Neural cell (in vitro differentiated cells): Measurements from ENCODE around the gene MAGT1.

Experiments
- EP300 ChIP-seq: fragments of 450-650 bp; conservative IDR thresholded peaks from 2 replicates; pipeline ENCODE4 v1.6.1; 2014; ENCODE audit warnings: antibody characterized with exemption, mild to moderate bottlenecking, moderate library complexity; ENCODE audit not compliant: poor library complexity, severe bottlenecking
- EZH2 ChIP-seq: fragments of 200-600, 300-800 bp; shearing (Covaris generic), sonication (generic); IDR thresholded peaks from 2 replicates; pipeline ENCODE4 v1.6.1; 2014; ENCODE audit warnings: antibody characterized with exemption, low read length, borderline replicate concordance, mild to moderate bottlenecking; ENCODE audit not compliant: insufficient read depth, poor library complexity, severe bottlenecking
- POLR2AphosphoS5 ChIP-seq: IDR thresholded peaks from 2 replicates; pipeline ENCODE4 v1.6.1; 2012
- REST ChIP-seq: IDR thresholded peaks from 2 replicates; pipeline ENCODE4 v1.6.1; 2012; ENCODE audit warnings: borderline replicate concordance
- TAF1 ChIP-seq: IDR thresholded peaks from 2 replicates; pipeline ENCODE4 v1.6.1; 2012; ENCODE audit warnings: low read depth
- TF ChIP-seq, protein P1 (sequence below): fragments of 450-650 bp; IDR thresholded peaks from 2 replicates; pipeline ENCODE4 v1.5.1; 2014; ENCODE audit warnings: antibody characterized with exemption, mild to moderate bottlenecking, moderate library complexity; ENCODE audit not compliant: poor library complexity, severe bottlenecking

DNA sequence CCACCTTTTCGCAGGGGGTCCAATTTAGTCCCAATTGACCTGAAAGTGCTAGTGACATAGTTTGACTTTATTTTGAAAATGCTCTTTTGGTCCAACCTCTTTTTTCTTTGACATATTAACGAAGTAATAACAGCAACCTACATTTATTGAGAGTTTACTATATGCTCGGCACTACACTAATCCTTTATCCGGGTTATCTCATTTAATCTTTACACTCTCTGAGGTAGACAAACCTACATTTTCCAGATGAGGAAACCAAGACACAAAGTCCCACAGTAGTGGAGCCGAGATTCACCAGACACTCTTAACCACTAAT is 108.9 kb downstream of the MAGT1 start:
- TF ChIP-seq POLR2AphosphoS5 (no peak), REST (no peak), EP300 (no peak), EZH2 (no peak), TAF1 (no peak)
- TF ChIP-seq, protein P1, sequence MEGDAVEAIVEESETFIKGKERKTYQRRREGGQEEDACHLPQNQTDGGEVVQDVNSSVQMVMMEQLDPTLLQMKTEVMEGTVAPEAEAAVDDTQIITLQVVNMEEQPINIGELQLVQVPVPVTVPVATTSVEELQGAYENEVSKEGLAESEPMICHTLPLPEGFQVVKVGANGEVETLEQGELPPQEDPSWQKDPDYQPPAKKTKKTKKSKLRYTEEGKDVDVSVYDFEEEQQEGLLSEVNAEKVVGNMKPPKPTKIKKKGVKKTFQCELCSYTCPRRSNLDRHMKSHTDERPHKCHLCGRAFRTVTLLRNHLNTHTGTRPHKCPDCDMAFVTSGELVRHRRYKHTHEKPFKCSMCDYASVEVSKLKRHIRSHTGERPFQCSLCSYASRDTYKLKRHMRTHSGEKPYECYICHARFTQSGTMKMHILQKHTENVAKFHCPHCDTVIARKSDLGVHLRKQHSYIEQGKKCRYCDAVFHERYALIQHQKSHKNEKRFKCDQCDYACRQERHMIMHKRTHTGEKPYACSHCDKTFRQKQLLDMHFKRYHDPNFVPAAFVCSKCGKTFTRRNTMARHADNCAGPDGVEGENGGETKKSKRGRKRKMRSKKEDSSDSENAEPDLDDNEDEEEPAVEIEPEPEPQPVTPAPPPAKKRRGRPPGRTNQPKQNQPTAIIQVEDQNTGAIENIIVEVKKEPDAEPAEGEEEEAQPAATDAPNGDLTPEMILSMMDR, result no peak
